A549 treated with Hydrocortisone at 1 μM for 4 hours (cell line): ENCODE results near the gene FBXW7. TPM values are rescaled to one million over a fixed set of nuclear protein-coding genes. Genes with fewer than 3 reads are reported as not detected.

Experiments used
- total RNA-seq: library from RNA; stranded (reverse); fragments of 200-300 nt; extraction: Qiagen RNA extraction; gene quantifications from 5 replicates; pipeline ENCODE4 v1.2.3, GENCODE V29; 2022

FBXW7 gene, protein sequence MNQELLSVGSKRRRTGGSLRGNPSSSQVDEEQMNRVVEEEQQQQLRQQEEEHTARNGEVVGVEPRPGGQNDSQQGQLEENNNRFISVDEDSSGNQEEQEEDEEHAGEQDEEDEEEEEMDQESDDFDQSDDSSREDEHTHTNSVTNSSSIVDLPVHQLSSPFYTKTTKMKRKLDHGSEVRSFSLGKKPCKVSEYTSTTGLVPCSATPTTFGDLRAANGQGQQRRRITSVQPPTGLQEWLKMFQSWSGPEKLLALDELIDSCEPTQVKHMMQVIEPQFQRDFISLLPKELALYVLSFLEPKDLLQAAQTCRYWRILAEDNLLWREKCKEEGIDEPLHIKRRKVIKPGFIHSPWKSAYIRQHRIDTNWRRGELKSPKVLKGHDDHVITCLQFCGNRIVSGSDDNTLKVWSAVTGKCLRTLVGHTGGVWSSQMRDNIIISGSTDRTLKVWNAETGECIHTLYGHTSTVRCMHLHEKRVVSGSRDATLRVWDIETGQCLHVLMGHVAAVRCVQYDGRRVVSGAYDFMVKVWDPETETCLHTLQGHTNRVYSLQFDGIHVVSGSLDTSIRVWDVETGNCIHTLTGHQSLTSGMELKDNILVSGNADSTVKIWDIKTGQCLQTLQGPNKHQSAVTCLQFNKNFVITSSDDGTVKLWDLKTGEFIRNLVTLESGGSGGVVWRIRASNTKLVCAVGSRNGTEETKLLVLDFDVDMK
- total RNA-seq: 4.6 to 9.5 TPM (median 5.8 TPM) in 5 replicates

DNA sequence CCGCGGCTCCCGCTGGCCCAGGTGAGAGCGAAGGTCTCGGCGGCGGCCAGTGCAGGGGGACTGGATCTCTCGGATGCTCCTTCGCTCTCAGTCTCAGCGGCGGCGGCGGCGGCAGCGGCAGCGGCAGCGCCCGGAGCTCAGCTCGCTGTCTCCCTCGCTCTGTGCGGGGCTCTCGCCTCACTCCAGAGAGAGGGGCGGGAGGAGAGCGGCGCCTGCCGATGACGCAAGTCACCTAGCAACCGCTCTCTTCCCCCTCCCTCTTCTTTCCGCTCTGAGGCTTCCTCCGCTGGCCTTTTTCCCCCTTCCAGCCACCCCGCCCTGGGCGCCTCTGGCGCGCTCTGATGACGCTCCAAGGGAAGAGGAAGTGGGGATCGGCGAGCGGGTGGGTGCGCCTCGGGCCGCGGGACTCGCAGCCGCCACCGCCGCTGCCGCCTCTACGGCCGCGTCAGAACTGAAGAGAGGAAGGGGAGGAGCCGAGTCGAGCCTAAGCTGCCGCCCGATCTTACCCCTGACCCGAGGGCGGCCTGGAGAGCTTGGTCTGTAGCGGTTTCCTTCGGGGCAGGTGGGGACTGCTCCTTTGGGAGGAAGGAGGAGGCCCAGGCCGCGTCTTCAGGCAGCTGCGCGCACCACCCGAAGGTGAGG is at the start of gene FBXW7:
FBXW7 (minus strand) TSS at position 190 of the 642 bp plus-strand sequence. CDS start 124,289 bp downstream, outside the sequence.

Other genes starting within 250 kb of the FBXW7 start
- 0.02 to 0.29 TPM (median 0.14 TPM) in 5 replicates for gene TMEM154, start 143.9 kb upstream of the FBXW7 start, total RNA-seq
- 0.11 to 0.33 TPM (median 0.20 TPM) in 5 replicates for gene TIGD4, start 243.6 kb upstream of the FBXW7 start, total RNA-seq
- gene ARFIP1, start 243.9 kb upstream of the FBXW7 start, total RNA-seq: 12.1 to 19.1 TPM (median 15.3 TPM) in 5 replicates